Fibroblast of peridontal ligament (primary cell): Measurements from ENCODE around the gene SLC7A14.

ENCODE experiments used
- DNase-seq: peaks from one replicate; pipeline ENCODE4 v3.0.0-alpha.2; 2010; ENCODE audit errors: extremely low read depth

SLC7A14 gene

DNA sequence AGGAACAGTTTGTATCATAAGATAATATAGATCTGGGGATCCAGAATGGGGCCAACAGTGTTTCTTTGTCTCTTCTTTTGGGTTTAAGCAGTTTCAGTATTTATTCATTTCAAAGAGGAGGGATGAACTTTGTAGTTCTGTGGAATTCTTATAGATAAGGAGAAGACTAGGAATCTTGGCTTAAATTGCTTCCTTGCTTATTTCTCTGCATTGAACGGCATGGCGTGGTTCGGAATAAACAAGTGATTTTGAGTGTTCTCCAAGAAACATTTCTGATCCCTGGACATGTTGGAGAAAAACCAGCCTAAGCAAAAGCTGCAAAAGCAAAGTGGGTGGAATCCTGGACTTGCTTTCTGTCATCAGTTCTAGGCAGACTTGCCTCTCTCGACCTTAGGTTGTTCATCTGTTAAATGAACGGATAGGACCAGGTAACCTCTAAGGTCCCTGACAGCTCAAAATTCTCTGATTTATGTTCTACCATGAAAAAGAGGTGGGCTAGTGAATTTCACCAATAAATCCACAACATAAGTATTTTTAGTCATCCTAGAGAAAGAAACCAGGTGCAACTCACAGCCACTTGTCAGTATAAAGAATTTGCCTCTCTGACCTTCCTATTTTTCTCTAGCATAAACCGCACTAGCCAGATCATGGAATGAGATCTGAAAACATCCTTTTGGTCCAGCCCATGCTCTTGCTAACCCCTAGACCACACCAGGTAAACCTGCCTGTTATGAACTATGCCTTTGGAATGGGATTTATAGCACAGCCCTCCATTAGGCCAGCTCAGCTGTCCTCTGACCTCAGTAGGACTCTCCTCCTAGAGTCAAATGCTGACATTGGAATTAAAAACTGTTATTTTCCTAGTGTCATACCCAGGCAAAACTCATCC, 88.4 kb downstream of the SLC7A14 start:
- DNase-seq: no peak

DNA sequence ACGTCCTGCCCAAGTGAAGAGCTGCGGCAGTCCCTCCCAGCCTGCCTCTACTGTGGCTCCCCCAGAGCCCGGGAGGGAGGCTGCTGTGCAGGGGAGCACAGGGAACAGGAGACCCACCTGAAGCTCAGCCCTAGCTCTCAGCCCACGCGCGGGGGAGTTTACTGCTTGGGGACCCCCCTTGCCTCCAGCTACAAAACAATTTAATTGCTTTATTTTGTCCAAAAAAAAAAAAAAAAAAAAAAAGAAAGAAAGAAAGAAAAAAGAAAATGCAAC, 89.1 kb downstream of the SLC7A14 start:
- DNase-seq: no peak

DNA sequence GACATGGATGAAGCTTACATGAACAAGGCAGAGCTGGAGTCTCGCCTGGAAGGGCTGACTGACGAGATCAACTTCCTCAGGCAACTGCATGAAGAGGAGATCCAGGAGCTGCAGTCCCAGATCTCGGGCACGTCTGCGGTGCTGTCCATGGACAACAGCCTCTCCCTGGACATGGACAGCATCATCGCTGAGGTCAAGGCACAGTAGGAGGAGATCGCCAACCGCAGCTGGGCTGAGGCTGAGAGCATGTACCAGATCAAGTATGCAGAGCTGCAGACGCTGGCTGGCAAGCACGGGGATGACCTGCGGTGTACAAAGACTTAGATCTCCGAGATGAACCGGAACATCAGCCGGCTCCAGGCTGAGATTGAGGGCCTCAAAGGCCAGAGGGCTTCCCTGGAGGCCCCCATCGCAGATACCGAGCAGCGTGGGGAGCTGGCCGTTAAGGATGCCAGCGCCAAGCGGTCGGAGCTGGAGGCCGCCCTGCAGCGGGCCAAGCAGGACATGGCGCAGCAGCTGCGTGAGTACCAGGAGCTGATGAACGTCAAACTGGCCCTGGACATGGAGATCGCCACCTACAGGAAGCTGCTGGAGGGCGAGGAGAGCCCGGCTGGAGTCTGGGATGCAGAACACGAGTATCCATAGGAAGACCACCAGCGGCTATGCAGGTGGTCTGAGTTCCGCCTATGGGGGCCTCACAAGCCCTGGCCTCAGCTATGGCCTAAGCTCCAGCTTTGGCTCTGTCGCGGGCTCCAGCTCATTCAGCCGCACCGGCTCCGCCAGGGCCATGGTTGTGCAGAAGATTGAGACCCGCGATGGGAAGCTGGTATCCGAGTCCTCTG, 89.6 kb downstream of the SLC7A14 start:
- DNase-seq: no peak

DNA sequence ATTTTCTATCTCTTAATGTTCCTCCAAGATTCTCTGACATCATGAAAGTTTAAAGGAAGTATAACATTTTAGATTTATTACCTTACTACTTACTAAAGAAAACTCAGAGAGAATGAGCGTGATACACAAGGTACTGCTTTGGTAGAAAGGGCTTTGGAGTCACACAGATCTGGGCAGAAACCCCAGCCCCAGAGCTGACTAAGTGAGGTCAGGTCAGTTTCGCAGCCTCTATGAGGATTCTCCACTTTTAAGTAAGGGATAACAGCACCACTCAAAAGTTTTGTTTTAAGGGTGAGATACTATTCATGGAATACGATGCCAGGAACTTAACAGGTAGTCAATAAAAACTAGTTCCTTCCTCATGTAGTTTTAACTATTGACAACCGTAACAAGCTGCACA, 91.1 kb downstream of the SLC7A14 start:
- no peak for DNase-seq

DNA sequence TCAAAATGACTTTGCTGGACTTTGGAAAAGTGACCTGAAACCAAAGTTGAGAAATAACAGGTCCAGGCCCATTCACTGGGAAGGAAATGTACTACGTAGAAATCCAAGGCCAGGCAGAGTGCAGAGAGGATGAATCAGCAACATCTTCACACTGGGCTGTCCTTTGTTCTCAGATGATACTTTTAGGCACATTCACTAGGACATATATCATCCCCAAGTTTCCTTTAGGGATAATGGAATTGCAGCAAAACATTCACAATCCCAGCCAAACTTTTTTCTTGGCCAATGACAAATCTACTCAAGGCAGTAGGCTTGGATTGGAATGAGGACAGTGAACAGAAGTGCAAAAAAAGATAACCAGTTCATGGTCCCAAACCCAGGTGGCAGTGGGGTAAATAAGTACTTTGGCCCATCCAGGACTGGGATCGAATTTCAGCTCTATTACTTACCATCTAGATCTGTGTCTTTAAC, 92.1 kb downstream of the SLC7A14 start:
- peak; percentile 63 for DNase-seq

DNA sequence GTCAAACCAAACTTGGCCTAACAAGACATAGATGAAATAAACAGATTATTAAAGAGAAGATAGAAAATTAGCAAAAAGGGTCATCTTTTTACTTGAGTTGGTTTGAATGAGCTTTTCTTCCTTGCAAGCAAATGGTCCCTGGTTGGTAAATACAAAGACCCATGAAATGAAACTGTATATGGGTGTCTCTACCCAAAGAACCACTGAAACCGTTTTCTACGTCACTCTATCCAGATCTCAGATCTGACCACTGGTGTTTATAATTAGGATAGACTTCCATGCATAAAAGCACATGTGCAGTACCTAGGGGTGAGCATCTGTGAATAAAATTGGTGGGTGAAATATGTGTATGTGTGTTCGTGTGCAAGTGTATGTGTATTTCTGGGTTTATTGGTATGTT, 94.0 kb downstream of the SLC7A14 start:
- DNase-seq: no peak

DNA sequence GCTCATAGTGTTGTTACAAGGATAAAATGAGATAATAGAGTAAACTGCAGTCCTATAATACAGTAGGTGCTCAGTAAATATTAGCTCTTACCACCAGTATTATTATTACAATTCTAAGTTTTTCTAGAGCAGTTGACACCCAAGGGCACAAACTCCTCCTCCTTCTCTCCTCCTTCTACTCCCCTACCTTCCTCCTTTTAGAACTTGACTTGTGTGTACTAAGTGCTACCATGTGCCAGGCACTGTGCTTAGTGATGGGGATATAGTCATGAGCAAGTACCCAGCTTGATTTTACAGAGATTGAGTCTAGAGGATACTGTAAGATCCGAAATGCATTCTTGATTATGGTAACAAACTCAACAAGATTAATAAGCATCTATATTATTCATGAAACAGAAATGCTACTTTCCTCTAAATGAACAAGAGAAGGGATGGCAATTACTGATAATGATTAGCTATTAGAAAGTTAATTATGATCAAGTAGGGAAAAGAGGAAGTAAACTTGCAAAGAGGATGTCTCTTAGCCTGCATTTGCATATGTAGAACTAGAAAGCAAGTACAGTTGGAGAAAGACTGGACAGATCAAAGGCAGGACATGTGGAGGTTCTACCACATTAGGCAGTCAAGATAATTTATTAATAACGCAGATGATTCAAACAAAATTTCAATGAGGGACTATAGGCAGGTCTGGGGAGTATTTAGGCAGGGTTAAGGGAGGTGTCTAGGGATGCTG, 94.9 kb downstream of the SLC7A14 start:
- no peak for DNase-seq

DNA sequence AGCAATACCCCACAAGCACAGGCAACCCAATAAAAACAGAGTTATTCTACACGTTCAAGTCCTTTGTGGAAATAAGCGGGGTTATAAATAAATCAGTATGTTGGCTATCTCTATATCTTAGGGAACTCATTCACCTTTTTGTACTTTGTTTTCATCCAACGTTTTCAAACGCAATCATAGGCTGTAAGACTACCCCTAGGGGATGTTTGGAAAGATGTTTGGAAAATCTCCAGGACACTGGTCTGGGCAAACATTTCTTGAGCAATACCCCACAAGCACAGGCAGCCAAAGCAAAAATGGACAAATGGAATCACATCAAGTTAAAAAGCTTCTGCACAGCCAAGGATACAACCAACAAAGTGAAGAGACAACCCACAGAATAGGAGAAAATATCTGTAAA, 97.1 kb downstream of the SLC7A14 start:
- DNase-seq: peak; percentile 94

DNA sequence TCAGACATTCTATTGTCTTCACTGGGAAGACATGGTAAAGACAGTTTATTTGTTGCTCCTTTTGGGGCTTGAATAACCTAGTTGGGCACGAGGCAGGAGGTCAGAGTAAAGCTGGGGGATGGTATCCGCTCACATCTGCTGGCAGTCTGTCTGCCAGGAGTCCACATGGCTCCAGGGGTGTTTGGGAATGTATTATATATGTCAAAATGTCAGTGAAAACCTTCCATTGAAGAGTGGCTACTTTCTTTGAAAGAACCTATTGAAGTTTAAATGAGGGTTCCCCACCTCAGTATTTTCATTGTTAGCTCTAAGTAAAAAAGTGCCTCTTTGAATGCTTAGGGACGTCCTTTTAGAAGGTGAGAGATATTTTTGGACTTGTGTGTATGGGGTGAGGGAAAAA, 98.8 kb downstream of the SLC7A14 start:
- no peak for DNase-seq

DNA sequence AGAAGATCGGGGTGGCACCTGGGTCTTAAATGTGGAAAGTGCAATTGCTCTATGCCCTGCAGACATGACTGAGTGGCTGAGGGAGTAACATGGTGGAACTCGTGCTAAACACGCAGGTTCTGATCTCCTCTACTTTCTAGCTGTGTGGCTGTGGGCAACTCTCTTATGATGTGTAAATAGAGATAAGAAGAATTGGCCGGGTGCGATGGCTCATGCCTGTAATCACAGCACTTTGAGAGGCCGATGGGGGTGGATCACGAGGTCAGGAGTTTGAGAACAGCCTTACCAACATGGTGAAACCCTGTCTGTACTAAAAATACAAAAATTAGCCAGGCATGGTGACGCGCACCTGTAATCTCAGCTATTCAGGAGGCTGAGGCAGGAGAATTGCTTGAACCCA, 99.5 kb downstream of the SLC7A14 start:
- DNase-seq: no peak

DNA sequence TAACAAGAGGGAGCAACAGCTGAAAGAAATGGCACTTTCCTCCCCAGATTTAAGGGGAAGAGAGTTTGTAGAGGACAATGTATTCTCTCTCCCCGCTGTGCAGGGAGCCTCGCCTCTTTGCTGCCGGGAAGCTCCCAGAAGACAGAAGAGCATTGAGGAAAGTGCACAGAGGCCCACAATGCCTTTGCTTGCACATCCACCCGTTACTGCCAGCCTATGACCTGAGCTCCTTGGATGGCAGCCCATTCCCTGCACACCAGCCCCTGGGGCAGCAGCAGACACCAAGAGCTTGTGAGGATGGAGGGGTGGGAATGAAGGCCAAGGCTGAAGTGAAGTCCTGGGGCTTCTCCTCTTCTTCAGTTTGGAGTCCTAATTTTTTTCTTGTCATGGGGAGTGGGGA, 100.2 kb downstream of the SLC7A14 start:
- DNase-seq: no peak

DNA sequence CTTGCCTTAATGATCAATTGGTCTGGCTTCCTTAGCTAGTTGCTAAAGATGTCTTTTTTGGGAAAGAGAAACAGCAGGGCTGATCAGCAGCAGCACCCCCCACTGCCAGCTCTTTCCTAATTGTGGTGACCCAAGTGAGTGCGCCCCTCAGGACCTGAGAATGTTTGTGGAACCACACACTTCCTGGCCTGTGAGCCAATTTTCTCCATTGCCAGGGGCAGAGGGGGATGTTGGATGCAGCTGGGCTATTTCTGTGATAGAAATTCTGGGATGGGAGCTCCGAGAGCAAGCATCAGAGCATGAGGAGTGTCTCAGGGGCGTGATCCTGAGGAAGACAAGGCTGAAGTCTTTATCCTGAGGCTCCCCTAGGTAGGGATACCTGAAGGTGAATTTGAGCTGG, 100.6 kb downstream of the SLC7A14 start:
- peak; percentile 39 for DNase-seq

DNA sequence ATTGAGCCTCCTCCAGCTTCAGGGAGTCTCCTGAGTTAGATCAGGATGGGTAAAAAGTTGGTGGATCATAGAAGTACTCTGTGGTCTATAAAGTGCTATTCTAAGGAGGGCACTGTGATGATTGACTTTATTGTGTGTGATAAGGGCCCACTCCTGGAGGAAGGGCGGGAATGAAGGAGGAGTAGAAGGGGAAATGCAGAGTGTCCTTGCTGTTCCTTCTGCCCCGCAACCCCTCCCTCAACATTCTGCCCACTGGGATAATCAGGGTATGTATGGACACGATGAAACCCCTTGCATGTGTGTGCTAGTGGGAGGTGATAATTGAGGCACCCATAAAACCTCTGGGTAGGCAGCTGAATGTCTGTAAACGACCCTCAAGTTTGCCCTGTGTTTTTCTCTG, 101.0 kb downstream of the SLC7A14 start:
- no peak for DNase-seq

DNA sequence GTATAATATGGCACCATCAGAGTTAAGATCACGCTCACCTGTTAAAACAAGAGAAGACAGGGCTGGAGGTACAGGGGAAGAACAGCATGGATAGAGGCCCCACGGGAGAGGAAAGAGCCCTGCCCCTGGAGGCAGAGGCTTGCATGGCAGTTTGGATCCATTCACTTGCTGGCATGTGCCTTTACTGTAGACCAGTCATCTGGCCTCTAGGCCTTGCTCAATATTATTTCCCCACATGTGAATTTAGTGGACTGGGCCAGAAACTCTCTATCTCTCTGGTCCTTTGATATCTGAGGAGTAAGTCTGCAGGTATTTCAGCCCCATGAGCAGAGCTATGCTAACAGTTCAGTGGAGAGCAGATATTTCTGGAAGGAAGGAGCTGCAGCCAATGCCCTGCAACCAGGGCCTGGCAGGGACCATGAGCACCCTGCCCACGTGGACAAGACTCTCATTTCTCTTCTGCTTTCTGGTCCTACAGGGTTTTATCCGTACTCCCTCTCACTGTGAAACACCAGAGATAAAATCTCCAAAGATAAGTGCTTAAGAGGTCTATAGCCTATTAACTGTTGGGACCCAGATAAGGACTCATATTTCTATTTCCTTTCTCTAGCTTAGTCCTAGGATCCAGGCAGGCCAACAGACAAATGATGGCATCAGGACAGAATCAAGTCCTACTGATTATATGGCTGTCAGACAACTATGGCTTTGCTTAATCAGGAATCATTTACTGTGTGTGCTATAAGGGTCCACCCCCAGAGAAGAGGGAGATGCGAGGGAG, 102.2 kb downstream of the SLC7A14 start:
- DNase-seq: no peak

DNA sequence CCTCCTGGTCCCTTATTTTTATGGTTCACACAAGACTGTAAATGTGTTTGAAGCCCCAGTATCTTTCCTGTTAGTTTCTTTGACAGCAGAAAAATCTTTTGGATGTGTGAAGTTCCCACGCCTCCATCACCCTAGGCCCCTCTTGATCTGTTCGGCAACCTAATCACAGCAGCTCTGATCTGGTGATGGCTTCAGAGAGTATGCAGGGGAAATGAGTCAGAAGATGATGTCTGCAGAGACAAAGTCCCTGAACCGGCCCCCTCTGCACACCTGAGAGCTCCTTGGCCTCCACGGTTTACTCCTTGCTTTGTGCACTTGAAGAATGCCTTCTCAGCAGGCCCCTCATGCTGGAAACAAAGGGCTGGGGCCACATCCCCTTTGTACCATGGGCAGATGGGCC, 103.7 kb downstream of the SLC7A14 start:
- DNase-seq: no peak

DNA sequence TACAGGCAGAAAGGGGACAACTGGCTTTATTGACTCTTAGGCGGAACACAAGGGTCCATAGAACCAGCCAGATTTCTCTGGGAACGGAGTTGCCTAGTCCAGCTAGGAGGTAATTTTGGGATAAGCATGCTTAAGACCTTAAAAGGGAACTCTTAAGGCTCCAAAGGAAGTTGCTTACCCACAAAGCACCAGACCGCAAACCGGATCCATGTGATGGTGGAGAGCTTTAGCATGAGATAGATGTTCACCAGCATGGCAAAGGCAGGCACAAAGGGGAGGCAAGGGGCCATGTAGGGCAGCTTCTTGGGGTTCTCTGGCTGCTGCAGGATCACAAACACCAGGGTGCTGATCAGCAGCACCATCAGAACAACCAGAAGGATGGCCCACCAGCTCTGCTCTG, 105.8 kb downstream of the SLC7A14 start:
- DNase-seq: no peak

DNA sequence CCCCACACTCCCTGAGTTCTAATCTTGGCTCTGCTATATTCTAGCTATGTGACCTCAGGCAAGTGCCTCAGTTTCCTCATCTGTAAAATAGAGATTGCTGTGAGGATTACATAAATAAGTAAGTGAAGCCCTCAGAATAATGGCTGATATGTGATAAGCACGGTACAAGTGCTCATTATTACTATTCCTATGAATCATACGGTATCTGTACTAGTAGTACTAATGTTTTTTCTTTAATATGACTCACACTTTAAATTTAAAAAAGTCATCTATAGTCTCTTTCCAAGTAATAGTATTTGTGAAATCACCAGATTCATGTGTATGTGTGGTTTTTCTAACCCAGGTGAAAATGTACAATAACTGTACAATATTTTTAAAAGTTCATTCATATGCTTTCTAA, 108.5 kb downstream of the SLC7A14 start:
- no peak for DNase-seq

DNA sequence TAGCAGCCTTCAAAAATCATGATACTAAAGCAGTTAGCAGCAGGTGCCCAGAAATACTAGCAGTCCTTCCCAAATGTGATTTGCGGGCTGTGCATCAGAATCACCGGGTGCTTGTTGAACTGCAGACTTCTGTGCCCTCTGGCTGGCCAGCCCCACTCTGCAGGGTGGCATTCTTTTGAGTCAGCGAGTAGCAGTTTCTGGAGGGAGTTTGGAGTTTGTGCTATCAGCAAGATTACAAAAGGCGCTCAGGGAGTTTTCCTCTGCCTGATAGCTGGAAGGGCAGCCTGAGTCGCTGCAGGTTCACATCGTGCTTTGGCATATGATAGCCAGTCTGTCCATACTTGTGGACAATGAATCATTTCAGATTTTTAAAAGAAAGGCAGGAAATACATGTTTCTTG, 109.6 kb downstream of the SLC7A14 start:
- peak; percentile 15 for DNase-seq

DNA sequence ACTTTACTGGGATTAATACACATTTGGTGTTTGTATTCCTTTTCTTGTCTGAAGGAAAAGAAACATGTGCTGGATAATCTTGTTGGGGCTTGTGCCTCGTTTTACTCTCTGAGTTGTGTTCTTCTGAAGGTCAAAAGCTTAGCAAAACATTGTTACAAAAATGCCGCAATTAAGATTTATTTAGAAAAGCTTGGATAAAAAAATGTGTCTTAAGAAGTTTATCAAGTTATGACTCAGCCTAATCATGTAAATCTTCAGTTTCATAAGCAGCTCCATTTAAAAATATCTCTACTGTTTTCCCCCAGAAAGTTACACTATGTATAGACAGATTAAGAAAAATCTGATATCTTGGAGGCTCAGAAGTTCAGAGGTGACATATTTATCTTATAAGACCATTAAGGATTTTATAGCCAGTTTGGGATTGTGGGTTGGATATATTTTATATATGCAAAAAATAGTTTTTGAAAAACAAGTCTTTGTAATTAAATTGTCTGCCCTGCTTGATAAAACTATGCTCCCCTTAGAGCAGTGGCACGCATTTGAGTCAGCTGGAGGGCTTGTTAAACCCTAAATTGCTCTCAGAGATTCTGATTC, 110.7 kb downstream of the SLC7A14 start:
- DNase-seq: peak; percentile 80

DNA sequence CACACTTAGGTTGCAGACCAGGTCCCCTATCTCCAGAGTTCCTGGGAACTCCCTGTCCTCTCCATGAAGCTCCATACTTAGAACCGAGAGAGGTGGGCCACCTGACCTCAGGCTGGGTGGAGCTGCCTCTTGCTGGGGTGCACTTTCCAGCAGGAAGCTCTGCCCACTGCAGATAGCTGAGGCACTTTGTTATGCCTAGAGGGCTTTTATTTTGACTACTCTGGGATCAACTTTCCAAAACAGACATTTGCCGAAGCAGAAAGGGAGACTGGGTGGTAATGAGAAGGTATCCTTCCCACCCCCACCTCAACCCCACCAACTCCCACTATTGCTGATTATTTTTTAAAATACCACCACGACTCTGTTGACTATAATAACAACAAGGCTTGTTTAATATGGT, 112.5 kb downstream of the SLC7A14 start:
- DNase-seq: no peak

DNA sequence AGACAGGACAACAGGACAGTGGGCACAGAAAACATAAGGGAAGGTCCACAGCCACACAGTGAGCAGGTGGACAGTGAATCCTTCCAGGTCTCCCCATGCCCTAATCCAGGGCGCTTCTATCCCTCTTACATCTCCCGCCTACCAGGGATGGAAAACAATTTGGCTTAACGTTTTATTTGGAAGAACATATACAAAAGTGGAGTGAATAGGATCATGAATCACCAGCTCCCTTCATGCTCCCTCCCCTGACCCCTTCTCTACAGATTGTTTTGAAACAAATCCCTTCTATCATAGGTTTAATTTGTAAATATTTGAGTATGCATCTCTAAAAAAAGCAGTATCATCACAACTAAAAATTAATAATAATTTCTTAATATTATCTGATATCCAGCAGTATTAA, 114.7 kb downstream of the SLC7A14 start:
- DNase-seq: peak; percentile 37
